Retinal pigment epithelial cell (primary cell): ENCODE data around the gene UCP3.

ENCODE experiments used
- DNase-seq: peaks from one replicate; pipeline ENCODE4 v3.0.0-alpha.2; 2010; ENCODE audit warnings: low read depth
- H3K4me3 ChIP-seq: 2 replicates; pipeline ENCODE4 v1.5.1; 2011; ENCODE audit warnings: mild to moderate bottlenecking, low read length, control low read depth, moderate library complexity
- CTCF ChIP-seq: conservative IDR thresholded peaks from 2 replicates; pipeline ENCODE4 v1.5.1; 2011; ENCODE audit warnings: low read depth, low read length, control low read depth, inconsistent platforms

UCP3 gene

GRCh38 chr11:73969091-73969490 lies 39.8 kb downstream of the UCP3 start:
- no peak for TF ChIP-seq CTCF
- H3K4me3 ChIP-seq = no peak overlapping the region
- no peak for DNase-seq

- no peak for TF ChIP-seq CTCF
- no peak for DNase-seq
- H3K4me3 ChIP-seq = no peak overlapping the region
Measured at GRCh38 chr11:73968356-73968966, 40.4 kb downstream of the UCP3 start.

- DNase-seq = no peak
- H3K4me3 ChIP-seq = no peak overlapping the region
- no peak for TF ChIP-seq CTCF
Measured at GRCh38 chr11:73965764-73966121, 43.1 kb downstream of the UCP3 start.

DNA sequence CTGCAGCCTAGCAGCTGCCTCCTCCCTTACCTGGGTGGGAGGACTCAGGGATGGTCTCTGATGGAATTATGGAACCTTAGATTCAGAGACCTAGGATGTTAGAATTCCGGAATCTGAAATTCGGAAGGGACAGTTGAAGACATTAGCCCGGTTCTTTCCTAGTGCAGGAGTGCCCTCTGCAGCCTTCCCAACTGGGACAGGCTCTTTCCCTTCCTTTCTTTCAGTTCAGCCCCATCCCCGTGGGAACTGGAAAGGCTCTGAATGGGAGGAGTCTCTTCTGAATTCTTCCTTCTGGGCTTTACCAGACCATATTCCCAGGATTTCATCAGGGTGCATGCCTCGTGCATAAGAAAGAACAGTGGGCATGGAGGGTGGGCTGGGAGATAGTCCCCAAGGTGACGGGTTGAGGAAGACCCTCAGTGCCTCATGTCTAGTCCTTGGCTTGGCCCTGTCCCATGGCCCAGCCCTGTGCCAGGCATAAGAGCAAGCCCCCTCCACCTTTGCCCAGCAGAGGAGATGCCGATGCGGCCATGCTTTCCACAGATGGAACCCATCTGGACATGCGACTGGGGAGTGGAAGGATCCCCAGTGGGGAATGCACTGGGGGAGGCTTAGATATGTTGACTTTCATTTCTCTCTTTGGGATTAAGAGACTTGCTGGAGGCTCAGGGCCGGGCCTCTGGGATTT lies 43.7 kb downstream of the UCP3 start:
- DNase-seq = no peak
- TF ChIP-seq CTCF = no peak
- no peak overlapping the region for H3K4me3 ChIP-seq

DNA sequence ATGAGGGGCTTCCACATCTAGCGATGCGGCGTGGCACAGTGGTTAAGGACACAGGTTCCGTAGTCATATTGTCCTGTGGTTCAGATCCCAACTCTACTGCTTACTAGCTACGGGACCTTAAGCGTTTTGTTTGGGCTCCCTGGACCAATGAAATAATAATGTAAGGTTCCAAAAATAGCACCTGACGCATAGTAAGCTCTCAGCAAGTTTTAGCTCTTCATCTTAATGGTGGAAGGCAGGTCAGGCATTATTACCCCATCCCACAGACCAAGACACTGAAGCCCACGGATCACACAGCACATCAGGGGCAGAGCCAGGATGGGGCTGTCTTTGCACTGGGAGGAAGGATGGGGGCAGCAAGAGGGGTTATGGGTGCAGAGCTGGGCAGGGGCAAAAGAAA lies 45.0 kb downstream of the UCP3 start:
- H3K4me3 ChIP-seq = no peak overlapping the region
- no peak for DNase-seq
- no peak for TF ChIP-seq CTCF

DNA sequence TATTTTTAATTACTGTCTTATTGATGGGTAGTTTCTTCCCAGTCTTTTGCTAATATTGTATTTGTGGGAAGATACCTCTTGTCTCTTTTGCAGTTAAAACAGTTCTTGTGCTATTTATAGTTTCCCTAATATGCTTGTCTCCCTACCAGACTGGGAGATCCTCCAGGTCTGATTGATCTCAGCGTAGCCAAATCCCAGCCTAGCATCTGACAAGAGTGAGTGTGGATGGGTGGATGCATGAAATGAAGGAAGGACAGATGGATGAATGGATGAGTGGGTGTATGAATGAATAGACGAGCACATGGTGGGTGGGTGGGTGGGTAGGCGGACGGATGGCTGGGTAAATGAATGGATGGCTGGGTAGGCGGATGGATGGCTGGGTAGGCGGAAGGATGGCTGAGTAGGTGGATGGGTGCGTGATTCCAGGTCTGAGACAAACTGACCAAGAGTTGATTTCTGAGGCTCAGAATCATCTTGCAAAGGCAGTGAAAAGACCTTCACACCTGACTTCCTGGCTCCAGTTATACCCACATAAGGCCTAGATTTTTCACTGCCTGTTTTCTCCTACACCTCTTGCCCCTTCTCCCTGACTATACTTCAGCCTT lies 46.7 kb downstream of the UCP3 start:
- no peak overlapping the region for H3K4me3 ChIP-seq
- TF ChIP-seq CTCF = no peak
- DNase-seq = no peak

GRCh38 chr11:73961321-73961720 lies 47.6 kb downstream of the UCP3 start:
- H3K4me3 ChIP-seq = no peak overlapping the region
- TF ChIP-seq CTCF = no peak
- DNase-seq = no peak
